Mucosa of stomach (tissue), 1 donor: Measurements from ENCODE around the gene SGCD.

Experiments
- H3K27me3 ChIP-seq: one replicate; pipeline ENCODE4 v1.7.0; 2013; ENCODE audit warnings: mild to moderate bottlenecking, low read length; ENCODE audit not compliant: control insufficient read depth, insufficient read depth
- H3K36me3 ChIP-seq: one replicate; pipeline ENCODE4 v1.7.0; 2013; ENCODE audit warnings: low read length; ENCODE audit not compliant: control insufficient read depth, insufficient read depth
- H3K4me1 ChIP-seq: one replicate; pipeline ENCODE4 v1.7.0; 2013; ENCODE audit warnings: mild to moderate bottlenecking, low read length; ENCODE audit not compliant: control insufficient read depth, insufficient read depth
- H3K4me3 ChIP-seq: one replicate; pipeline ENCODE4 v1.7.0; 2013; ENCODE audit warnings: low read length
- H3K9ac ChIP-seq: one replicate; pipeline ENCODE4 v1.7.0; 2013; ENCODE audit warnings: mild to moderate bottlenecking, low read length, moderate library complexity
- H3K9me3 ChIP-seq: one replicate; pipeline ENCODE4 v1.7.0; 2013; ENCODE audit warnings: mild to moderate bottlenecking, low read length, moderate library complexity; ENCODE audit not compliant: control insufficient read depth
- donor health status: Pancreatic carcinoma.

Gene SGCD

GRCh38 chr5:156755421-156756087 is 428.6 kb downstream of the SGCD start:
- Histone ChIP-seq H3K4me3 (no peak overlapping the region), H3K36me3 (no peaks in the 10 kb centered on the region), H3K27me3 (no peaks in the 10 kb centered on the region), H3K9me3 (no peaks in the 10 kb centered on the region), H3K9ac (no peak overlapping the region), H3K4me1 (no peaks in the 10 kb centered on the region)

DNA sequence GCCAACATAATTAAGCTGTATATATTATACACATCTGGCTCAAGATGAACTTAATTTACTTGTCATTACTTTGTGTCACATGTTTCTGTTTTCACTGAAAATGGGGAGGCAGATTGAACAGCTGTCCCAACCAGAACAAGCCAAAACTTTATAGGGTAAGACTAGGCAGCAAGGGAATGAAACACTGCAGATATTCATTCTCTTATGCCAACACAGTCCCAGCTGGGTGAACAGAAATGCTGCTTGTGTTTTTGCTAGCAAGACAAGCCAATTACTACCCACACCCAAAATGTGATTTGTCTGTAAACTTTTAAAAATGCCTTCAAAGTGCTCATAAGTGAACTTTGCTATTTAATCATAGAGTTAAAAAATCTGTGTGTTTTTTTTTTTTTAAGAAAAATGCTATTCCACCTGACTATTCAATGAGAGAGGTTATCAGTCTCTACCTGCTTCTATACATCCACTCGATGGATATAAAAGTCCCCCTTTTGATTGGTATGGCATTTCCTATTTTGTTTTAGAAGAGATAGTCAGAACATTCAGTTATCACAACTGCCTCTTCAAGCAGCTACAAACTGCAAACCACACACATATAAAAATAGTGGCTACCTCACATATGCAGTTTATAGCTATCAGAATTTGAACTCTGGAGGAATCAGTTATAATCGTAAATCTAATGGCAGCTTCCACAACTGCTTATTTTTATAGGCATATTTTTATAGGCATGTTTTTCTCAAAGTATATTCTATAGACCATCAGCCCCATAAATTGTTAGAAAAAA is 431.2 kb downstream of the SGCD start:
- Histone ChIP-seq H3K9me3 (no peaks in the 10 kb centered on the region), H3K36me3 (no peaks in the 10 kb centered on the region), H3K27me3 (no peaks in the 10 kb centered on the region), H3K4me3 (no peak overlapping the region), H3K4me1 (no peaks in the 10 kb centered on the region), H3K9ac (no peak overlapping the region)

GRCh38 chr5:156759156-156759555 is 432.2 kb downstream of the SGCD start:
- Histone ChIP-seq H3K27me3 (no peaks in the 10 kb centered on the region), H3K36me3 (no peaks in the 10 kb centered on the region), H3K9me3 (no peaks in the 10 kb centered on the region), H3K4me1 (no peaks in the 10 kb centered on the region), H3K9ac (no peak overlapping the region), H3K4me3 (no peak overlapping the region)

DNA sequence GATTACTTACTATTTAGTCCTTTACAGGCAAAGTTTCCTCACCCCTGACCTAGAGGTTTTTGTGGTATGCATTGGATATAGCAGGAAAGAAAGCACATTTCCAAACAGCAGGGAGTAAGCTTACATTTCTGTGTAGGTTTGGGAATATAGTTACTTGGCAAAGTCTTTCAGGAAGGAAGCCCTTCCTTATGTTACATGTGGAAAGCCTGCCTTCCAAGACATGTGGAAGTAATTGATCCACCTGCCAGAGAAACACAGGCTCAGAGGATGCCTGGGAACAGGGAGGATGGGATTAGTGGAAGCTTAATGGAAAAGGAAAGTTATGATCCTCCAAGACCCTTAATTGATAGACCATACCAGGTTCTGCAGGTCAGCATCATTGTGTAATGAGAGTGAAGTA is 435.8 kb downstream of the SGCD start:
- H3K9ac ChIP-seq: no peak overlapping the region
- no peak overlapping the region for H3K4me3 ChIP-seq
- H3K36me3 ChIP-seq: no peaks in the 10 kb centered on the region
- H3K27me3 ChIP-seq: no peaks in the 10 kb centered on the region
- no peaks in the 10 kb centered on the region for H3K9me3 ChIP-seq
- H3K4me1 ChIP-seq: no peaks in the 10 kb centered on the region

- Histone ChIP-seq H3K4me3 (no peak overlapping the region), H3K4me1 (no peaks in the 10 kb centered on the region), H3K9ac (no peak overlapping the region), H3K27me3 (no peaks in the 10 kb centered on the region), H3K9me3 (no peaks in the 10 kb centered on the region), H3K36me3 (no peaks in the 10 kb centered on the region)
These were observed 437.4 kb downstream of the SGCD start for GRCh38 chr5:156764176-156764971.

- no peaks in the 10 kb centered on the region for H3K9me3 ChIP-seq
- no peaks in the 10 kb centered on the region for H3K36me3 ChIP-seq
- no peak overlapping the region for H3K4me3 ChIP-seq
These were observed 447.3 kb downstream of the SGCD start for GRCh38 chr5:156774273-156774672.

DNA sequence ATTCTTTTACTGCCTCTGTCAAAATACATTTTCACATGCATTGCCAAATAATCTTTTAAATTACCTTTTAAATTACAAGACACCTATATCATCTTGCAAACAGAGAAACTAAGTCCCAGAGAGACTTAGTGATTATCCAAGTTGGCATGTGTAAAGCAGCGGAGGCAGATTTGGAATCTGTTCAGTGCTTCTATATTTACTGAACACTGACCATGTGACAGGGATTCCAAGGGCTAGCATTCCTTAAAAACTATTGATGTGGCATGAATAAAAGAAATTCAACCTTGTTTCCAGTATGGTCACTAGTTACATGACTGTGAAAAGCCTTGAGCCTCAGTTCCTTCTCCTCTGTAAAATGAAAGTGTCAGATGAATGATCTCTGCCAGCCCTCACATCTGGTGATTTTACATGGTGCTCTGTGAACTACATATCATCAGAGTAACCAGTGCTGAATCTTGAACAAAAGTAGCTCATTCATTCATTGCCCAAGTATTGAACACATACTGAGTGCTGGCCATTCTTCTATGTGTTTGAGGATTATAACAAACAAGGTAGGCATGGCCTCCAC is 451.3 kb downstream of the SGCD start:
- H3K9ac ChIP-seq: no peak overlapping the region
- no peaks in the 10 kb centered on the region for H3K9me3 ChIP-seq
- H3K4me3 ChIP-seq: no peak overlapping the region
- H3K4me1 ChIP-seq: no peaks in the 10 kb centered on the region
- H3K27me3 ChIP-seq: no peaks in the 10 kb centered on the region
- H3K36me3 ChIP-seq: no peaks in the 10 kb centered on the region

More at GRCh38 chr5:156774273-156774672, 447.3 kb downstream of the SGCD start:
- Histone ChIP-seq H3K9ac (no peak overlapping the region), H3K27me3 (no peaks in the 10 kb centered on the region), H3K4me1 (no peaks in the 10 kb centered on the region)

DNA sequence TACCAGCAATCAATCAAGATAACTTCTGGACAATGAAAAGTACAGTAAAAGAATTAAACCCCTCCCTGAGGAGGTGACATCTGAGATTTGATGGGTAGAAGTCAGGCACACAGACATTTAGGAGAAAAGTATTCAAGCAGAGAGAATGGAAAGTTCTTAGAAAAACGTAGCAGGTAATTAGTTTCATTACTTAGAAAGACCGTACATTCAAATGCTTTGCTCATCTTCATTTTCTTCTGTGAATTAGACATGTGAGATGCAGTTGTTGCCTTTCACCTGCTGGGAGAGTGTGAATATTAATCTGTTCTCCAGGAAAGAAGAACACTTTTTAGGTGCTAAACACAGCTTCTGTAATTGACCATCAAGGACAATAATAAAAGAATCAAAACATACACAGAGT is 451.8 kb downstream of the SGCD start:
- Histone ChIP-seq H3K27me3 (no peaks in the 10 kb centered on the region), H3K4me1 (no peaks in the 10 kb centered on the region), H3K9me3 (no peaks in the 10 kb centered on the region), H3K4me3 (no peak overlapping the region), H3K9ac (no peak overlapping the region), H3K36me3 (no peaks in the 10 kb centered on the region)

DNA sequence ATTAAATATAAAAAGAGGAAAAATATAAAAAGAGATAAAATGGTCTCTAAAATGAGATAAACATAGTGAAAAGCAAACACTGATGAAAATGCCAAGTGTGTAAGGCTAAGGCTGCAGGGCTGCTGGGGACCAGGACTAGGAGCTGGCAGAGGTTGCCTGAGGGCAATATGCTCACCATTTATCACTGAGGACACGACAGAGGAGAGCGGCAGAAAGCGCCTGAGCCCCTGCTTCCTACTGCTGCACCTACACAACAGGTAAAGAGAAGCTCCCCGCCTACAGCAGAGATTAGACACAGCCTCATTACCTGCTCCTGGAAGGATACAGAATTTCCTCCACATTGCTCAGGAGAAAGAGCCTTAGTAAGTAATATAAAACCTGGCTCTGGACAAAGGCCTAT is 452.5 kb downstream of the SGCD start:
- Histone ChIP-seq H3K9ac (no peak overlapping the region), H3K36me3 (no peaks in the 10 kb centered on the region), H3K4me1 (no peaks in the 10 kb centered on the region), H3K9me3 (no peaks in the 10 kb centered on the region), H3K27me3 (no peaks in the 10 kb centered on the region), H3K4me3 (no peak overlapping the region)

DNA sequence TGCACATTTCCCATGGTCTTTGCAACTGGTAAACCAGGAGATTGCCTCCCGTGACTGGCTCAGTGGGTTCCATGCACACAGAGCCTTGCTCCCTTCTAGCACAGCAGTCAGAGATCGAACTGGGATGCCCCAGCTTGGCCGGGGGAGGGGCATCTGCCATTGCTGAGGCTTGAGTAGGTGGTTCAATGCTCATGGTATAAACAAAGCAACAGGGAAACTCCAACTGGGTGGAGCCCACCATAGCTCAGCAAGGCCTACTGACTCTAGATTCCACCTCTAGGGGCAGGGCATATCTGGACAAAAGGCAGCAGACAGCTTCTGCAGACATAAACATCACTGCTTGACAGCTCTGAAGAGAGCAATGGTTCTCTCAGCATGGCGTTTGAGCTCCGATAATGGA is 456.1 kb downstream of the SGCD start:
- Histone ChIP-seq H3K4me3 (no peak overlapping the region), H3K36me3 (no peaks in the 10 kb centered on the region), H3K4me1 (no peaks in the 10 kb centered on the region), H3K27me3 (no peaks in the 10 kb centered on the region), H3K9me3 (no peaks in the 10 kb centered on the region), H3K9ac (no peak overlapping the region)

DNA sequence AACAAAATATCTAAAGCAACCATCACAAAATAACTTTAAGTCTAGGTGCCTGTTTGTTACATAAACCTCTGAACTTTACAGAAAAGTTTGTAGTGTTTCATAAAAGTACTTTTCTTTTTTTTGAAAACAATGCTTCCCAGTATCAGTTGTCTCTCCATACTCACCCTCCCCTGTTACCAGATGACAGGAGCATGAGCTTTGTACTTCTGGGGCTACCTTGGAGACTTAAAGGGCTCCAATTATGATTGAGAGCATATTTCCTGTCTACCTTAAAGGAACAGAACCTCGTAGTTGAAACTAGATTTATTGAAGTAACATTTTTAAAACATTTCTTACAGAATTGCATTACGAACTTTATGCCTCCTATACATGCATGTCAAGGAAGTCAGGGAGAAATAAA is 467.7 kb downstream of the SGCD start:
- H3K9ac ChIP-seq: no peak overlapping the region
- no peaks in the 10 kb centered on the region for H3K27me3 ChIP-seq
- peaks cover 3% of the 10 kb centered on the region for H3K4me1 ChIP-seq
- no peaks in the 10 kb centered on the region for H3K9me3 ChIP-seq
- no peaks in the 10 kb centered on the region for H3K36me3 ChIP-seq
- no peak overlapping the region for H3K4me3 ChIP-seq

DNA sequence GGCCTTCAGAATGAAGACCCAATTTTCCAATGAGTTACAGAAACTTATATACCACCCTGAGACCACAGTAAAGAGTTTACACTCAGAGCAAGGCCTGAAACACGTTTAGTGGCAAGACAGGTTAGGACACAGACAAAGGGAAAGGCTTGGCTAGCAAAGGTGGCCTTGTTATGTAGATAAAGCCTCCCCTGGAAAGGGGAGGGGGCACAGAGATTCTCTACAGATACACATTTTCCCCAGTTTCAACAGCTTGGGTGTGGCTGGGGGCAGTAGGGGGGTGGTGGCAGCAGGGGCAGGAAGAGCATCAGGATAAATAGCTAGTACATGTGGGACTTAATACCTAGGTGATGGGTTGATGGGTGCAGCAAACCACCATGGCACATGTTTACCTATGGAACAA is 471.2 kb downstream of the SGCD start:
- Histone ChIP-seq H3K27me3 (no peaks in the 10 kb centered on the region), H3K4me3 (no peak overlapping the region), H3K36me3 (no peaks in the 10 kb centered on the region), H3K4me1 (peaks cover 3% of the 10 kb centered on the region), H3K9me3 (no peaks in the 10 kb centered on the region), H3K9ac (no peak overlapping the region)
